ENCODE measurements around the gene PARD3B. TPM values are rescaled to one million over a fixed set of nuclear protein-coding genes. Genes with fewer than 3 reads are reported as not detected.
A peak's percentile ranks its signal among the peaks of the same experiment; 100 is the strongest.

PARD3B gene
- total and polyA plus RNA-seq, 12 donors, result 0.46 to 12.4 (median 8.3) TPM

- 78 to 84% methylated on average over 5 of the region's 5 CpGs for WGBS, 2 donors
- intact Hi-C loops (cut with DNase I), result no loop called here
- Histone ChIP-seq H3K36me3 (no peaks in the 10 kb centered on the region), H3K4me1 (peaks cover 0 to 12% (median 5%) of the 10 kb centered on the region in 9 donors), H3K9me3 (peaks cover 0 to 11% (median 0%) of the 10 kb centered on the region in 11 donors), H3K27me3 (no peaks in the 10 kb centered on the region), H3K4me3 (no peak overlapping the region), H3K27ac (no peak overlapping the region)
- DNase-seq (no peak), ATAC-seq (peak in 1 of 8 donors; percentile 50)
- TF ChIP-seq CTCF (IDR thresholded peaks at IDR 0.05), result no peak
Observed at GRCh38 chr2:205022841-205023240, 477.6 kb downstream of the PARD3B start.

GRCh38 chr2:205024822-205025518, 479.7 kb downstream of the PARD3B start:
- TF ChIP-seq CTCF (IDR thresholded peaks at IDR 0.05), result no peak
- WGBS, 2 donors, result 38 to 44% methylated on average over 10 of the region's 10 CpGs
- peak overlapping the region in 5 of 10 donors; percentile 1 to 31 (median 22) for H3K4me3 ChIP-seq
- H3K9me3 ChIP-seq, result peaks cover 0 to 7% (median 0%) of the 10 kb centered on the region in 11 donors
- H3K27ac ChIP-seq, result peak overlapping the region in 8 of 10 donors; percentile 10 to 70 (median 30)
- ATAC-seq (peak; percentile 76 to 99 (median 92)), DNase-seq (peak in 1 of 2 donors; percentile 51)
- no peaks in the 10 kb centered on the region for H3K27me3 ChIP-seq
- no peaks in the 10 kb centered on the region for H3K36me3 ChIP-seq
- H3K4me1 ChIP-seq, result peaks cover 0 to 12% (median 5%) of the 10 kb centered on the region in 9 donors
- intact Hi-C loops (cut with DNase I), result no loop called here

- no peaks in the 10 kb centered on the region for H3K27me3 ChIP-seq
- H3K4me3 ChIP-seq, result peak overlapping the region in 5 of 10 donors; percentile 1 to 31 (median 22)
- TF ChIP-seq CTCF (IDR thresholded peaks at IDR 0.05), result no peak
- WGBS, 2 donors, result 67 to 73% methylated on average over 11 of the region's 11 CpGs
- intact Hi-C loops (cut with DNase I), result no loop called here
- DNase-seq (no peak), ATAC-seq (peak in 5 of 8 donors; percentile 7 to 65 (median 18))
- peaks cover 0 to 7% (median 0%) of the 10 kb centered on the region in 11 donors for H3K9me3 ChIP-seq
- H3K4me1 ChIP-seq, result peaks cover 0 to 12% (median 5%) of the 10 kb centered on the region in 9 donors
- peak overlapping the region in 8 of 10 donors; percentile 10 to 70 (median 30) for H3K27ac ChIP-seq
- no peaks in the 10 kb centered on the region for H3K36me3 ChIP-seq
Observed at GRCh38 chr2:205025580-205026240, 480.4 kb downstream of the PARD3B start.

GRCh38 chr2:205030695-205031094, 485.4 kb downstream of the PARD3B start:
- DNase-seq (no peak), ATAC-seq (no peak)
- no peaks in the 10 kb centered on the region for H3K27me3 ChIP-seq
- no peak for TF ChIP-seq CTCF (IDR thresholded peaks at IDR 0.05)
- intact Hi-C loops (cut with DNase I), result no loop called here
- H3K4me1 ChIP-seq, result peaks cover 0 to 9% (median under 1%) of the 10 kb centered on the region in 9 donors
- peaks cover 0 to 7% (median 0%) of the 10 kb centered on the region in 11 donors for H3K9me3 ChIP-seq
- H3K4me3 ChIP-seq, result no peak overlapping the region
- H3K36me3 ChIP-seq, result no peaks in the 10 kb centered on the region
- H3K27ac ChIP-seq, result no peak overlapping the region
- WGBS, 2 donors, result 93 to 96% methylated on average over 1 of the region's 1 CpG

Data from heart right ventricle (tissue), 16 donors.